GM12878 (cell line): Measurements from ENCODE around the gene CYTH3. TPM values are rescaled to one million over a fixed set of nuclear protein-coding genes. Genes with fewer than 3 reads are reported as not detected.
A peak's percentile ranks its signal among the peaks of the same experiment; 100 is the strongest.

ENCODE experiments used
- ATAC-seq: fragments of 200-7000 bp; cut with Tn5 transposase; 3 replicates; pipeline ENCODE4 v1.9.1; 2020; ENCODE audit warnings: mild to moderate bottlenecking, moderate library complexity
- BruUV-seq: library from RNA; stranded (reverse); fragments of 400-500 nt; replicated peaks from 2 replicates; lab custom pipeline; 2021; lab: Mats Ljungman, UMichigan
- CTCF ChIA-PET: fragments of 300-600 bp; sonication (Branson Sonifier 250); formaldehyde crosslinking; extraction: SDS; loops from one replicate; lab custom pipeline; 2021; ENCODE audit warnings: inconsistent platforms; lab: Yijun Ruan, JAX
- POLR2A ChIA-PET: fragments of 350-600 bp; formaldehyde crosslinking; extraction: SDS; loops from one replicate; lab custom pipeline; 2021; ENCODE audit warnings: inconsistent platforms; lab: Charles Lee
- RAD21 ChIA-PET: fragments of 300-600 bp; sonication (Branson Sonifier 250); formaldehyde crosslinking; loops from one replicate; lab custom pipeline; 2023; ENCODE audit warnings: antibody characterized with exemption; ENCODE audit not compliant: unreplicated experiment; lab: Charles Lee
- SMC1A ChIA-PET: fragments of 300-600 bp; sonication (Branson Sonifier 250); formaldehyde crosslinking; loops from one replicate; lab custom pipeline; 2023; ENCODE audit not compliant: unreplicated experiment, uncharacterized antibody; lab: Charles Lee
- DNase-seq: peaks from one replicate; pipeline ENCODE4 v3.0.0-alpha.2; 2011; ENCODE audit warnings: low read depth, low spot score
- FAIRE-seq: peaks from 3 replicates; lab custom pipeline; 2011; peaks lifted over from hg19 to GRCh38; lab: Jason Lieb, UNC
- H2AFZ ChIP-seq: 2 replicates; pipeline ENCODE4 v1.6.0; 2011; ENCODE audit warnings: low read depth, low read length, control low read depth; ENCODE audit not compliant: control insufficient read depth
- H3K27ac ChIP-seq: 2 replicates; pipeline ENCODE4 v1.5.1; 2011; ENCODE audit warnings: control low read depth; ENCODE audit not compliant: control insufficient read depth, insufficient read depth
- H3K27me3 ChIP-seq, 2 experiments: replicated peaks in 1 of 2; 2 replicates each; pipeline versions ENCODE4 v1.6.0 to v1.6.1; 2011; ENCODE audit warnings: low read length in 1 of 2; ENCODE audit not compliant: control insufficient read depth in 2 of 2, insufficient read depth in 2 of 2
- H3K36me3 ChIP-seq, 2 experiments: 2 replicates each; pipeline ENCODE4 v1.5.1; 2011; ENCODE audit warnings: low read length in 1 of 2; ENCODE audit not compliant: control insufficient read depth in 2 of 2, insufficient read depth in 2 of 2
- H3K4me1 ChIP-seq: 2 replicates; pipeline ENCODE4 v1.6.1; 2011; ENCODE audit warnings: mild to moderate bottlenecking, low read length, moderate library complexity, mixed read lengths; ENCODE audit not compliant: control insufficient read depth, insufficient read depth
- H3K4me2 ChIP-seq: 2 replicates; pipeline ENCODE4 v1.6.0; 2011; ENCODE audit warnings: control low read depth; ENCODE audit not compliant: control insufficient read depth, insufficient read depth
- H3K4me3 ChIP-seq: fragments of 200-600 bp; sonication (generic); 2 replicates; pipeline ENCODE4 v1.5.1; 2016
- H3K79me2 ChIP-seq: 2 replicates; pipeline ENCODE4 v1.6.0; 2011; ENCODE audit warnings: low read length; ENCODE audit not compliant: control insufficient read depth, insufficient read depth
- H3K9ac ChIP-seq: 2 replicates; pipeline ENCODE4 v1.8.0; 2011; ENCODE audit warnings: low read length, control low read depth, mixed read lengths; ENCODE audit not compliant: control insufficient read depth, insufficient read depth
- H3K9me3 ChIP-seq: replicated peaks from 3 replicates; pipeline ENCODE4 v1.5.1; 2011; ENCODE audit warnings: mild to moderate bottlenecking, low read length; ENCODE audit not compliant: control insufficient read depth, insufficient read depth
- H4K20me1 ChIP-seq: 2 replicates; pipeline ENCODE4 v1.6.0; 2011; ENCODE audit not compliant: control insufficient read depth, insufficient read depth
- CBFB ChIP-seq: IDR thresholded peaks from 2 replicates; pipeline ENCODE4 v1.6.1; 2016; ENCODE audit warnings: antibody characterized with exemption, low read depth
- ELK1 ChIP-seq: IDR thresholded peaks from 2 replicates; pipeline ENCODE4 v1.6.1; 2012; ENCODE audit warnings: low read depth, low read length, improper control_type of control experiment
- USF1 ChIP-seq: IDR thresholded peaks from 2 replicates; pipeline ENCODE4 v1.6.1; 2011; ENCODE audit warnings: borderline replicate concordance, low read depth, mild to moderate bottlenecking, moderate library complexity, mixed read lengths, low read length; ENCODE audit not compliant: insufficient read depth; ENCODE audit errors: extremely low read length
- WRNIP1 ChIP-seq: IDR thresholded peaks from 2 replicates; pipeline ENCODE4 v1.6.1; 2011; ENCODE audit warnings: low read depth, low read length, improper control_type of control experiment, borderline replicate concordance
- WGBS: methylation state at CpG from one replicate; pipeline ENCODE4 v1.1.6; 2016; ENCODE audit warnings: low lambda C conversion rate; ENCODE audit not compliant: insufficient replicate concordance, insufficient coverage; ENCODE audit errors: missing lambda C conversion rate; 5-methylcytosine and 5-hydroxymethylcytosine counted together
- in situ Hi-C: fragments of 300-500 bp; cut with MboI; formaldehyde crosslinking; loops from 9 replicates; pipeline ENCODE4 v1.14.3; 2018; ENCODE audit warnings: mixed read lengths
- intact Hi-C: fragments of 100-400 bp; cut with micrococcal nuclease; formaldehyde crosslinking; loops from one replicate; pipeline ENCODE4 v1.14.2; 2022; ENCODE audit not compliant: unreplicated experiment
- polyA plus RNA-seq, 11 experiments: library from polyadenylated mRNA; depleted of rRNA in 4 of 11; unstranded in 6 of 11; stranded (reverse) in 5 of 11; fragments of >200 nt; fragmentation: Nextera tagmentation in 4 of 11; fragmentation: Illumina TruSeq in 1 of 11; extraction: Ambion mirVana in 4 of 11; extraction: Trizol in 1 of 11; gene quantifications; 1 replicate in 1 of 11; 2 replicates in 10 of 11; pipeline versions ENCODE4 v1.2.1 to v1.2.3, GENCODE V29; 2011 to 2016; ENCODE audit warnings: inconsistent platforms in 2 of 11, missing spikeins in 2 of 11, low read depth in 1 of 11
- total RNA-seq, 4 experiments: library from RNA; depleted of rRNA in 3 of 4; stranded (reverse); fragments of >200 nt in 3 of 4; fragmentation: Illumina TruSeq in 1 of 4; extraction: Trizol in 1 of 4; gene quantifications; 2 replicates each; pipeline versions ENCODE4 v1.2.1 to v1.2.3, GENCODE V29; 2013 to 2021

The CYTH3 gene
- total and polyA plus RNA-seq, 10 of the 15 experiments (the other 5 are each of a cell fraction or from before 2014, with no cell fraction given): 0.45 to 28.2 (median 15.7) TPM

- no peak overlapping the region for H3K27ac ChIP-seq
- peaks cover 9% of the 10 kb centered on the region; the same call in 1 of the 2 replicates for H3K4me1 ChIP-seq
- intact Hi-C loops: no loop called here
- no peaks in the 10 kb centered on the region for H3K36me3 ChIP-seq
- FAIRE-seq: no peak
- ChIA-PET SMC1A (interaction anchor here (0.6 to 6.8 kb wide), 14 partner anchors 9 to 162 kb away, joined by 3 to 141 read pairs (median 4); no protein-coding TSS in a partner anchor), CTCF (interaction anchor here (0.8 to 4.5 kb wide), 8 partner anchors 9 to 162 kb away, joined by 3 to 82 read pairs (median 12); no protein-coding TSS in a partner anchor), POLR2A (interaction anchor here (1.0 to 2.7 kb wide), 6 partner anchors 8 to 26 kb away, joined by 3 to 16 read pairs (median 6); no protein-coding TSS in a partner anchor), RAD21 (interaction anchor here (1.3 to 4.5 kb wide), 5 partner anchors 11 to 272 kb away, joined by 3 to 84 read pairs (median 5); no protein-coding TSS in a partner anchor)
- peaks cover 3% of the 10 kb centered on the region; the same call in 2 of the 3 replicates for H3K9me3 ChIP-seq
- WGBS: 69% methylated on average over 5 of the region's 5 CpGs
- DNase-seq: no peak
- peak overlapping the region; percentile 50 for H3K4me2 ChIP-seq
- 0 out of 2 replicates have a peak overlapping the region, but pooled peaks have one; percentile 12 for H3K4me3 ChIP-seq
- BruUV-seq: no TSS peak
- TF ChIP-seq WRNIP1 (no peak), ELK1 (no peak), USF1 (no peak), CBFB (no peak)
- H3K79me2 ChIP-seq: peaks cover 46% of the 10 kb centered on the region
- H3K9ac ChIP-seq: no peak overlapping the region
- ATAC-seq: no peak
- H3K27me3 ChIP-seq: no peaks in the 10 kb centered on the region
- H4K20me1 ChIP-seq: no peaks in the 10 kb centered on the region
- H2AFZ ChIP-seq: no peak overlapping the region
- in situ Hi-C loops: loop anchor here (25.0 kb wide), 1 partner anchor 1868 kb away; no protein-coding TSS in a partner anchor
Observed at GRCh38 chr7:6268907-6269306, 3.5 kb downstream of the CYTH3 start.
